HG02970 (cell line): ENCODE measurements around the gene CEP89.
"Not testable (repeated sequence)": the region's sequence is repeated elsewhere in the genome, so short reads cannot be mapped to it uniquely, and the experiment has no call there.

Experiments
- ATAC-seq: cut with Tn5 transposase; IDR thresholded peaks from one replicate; pipeline ENCODE4 v1.9.1; 2021; ENCODE audit warnings: mild to moderate bottlenecking, moderate library complexity, moderate number of reproducible peaks; ENCODE audit not compliant: unreplicated experiment, low FRiP score

The CEP89 gene

DNA sequence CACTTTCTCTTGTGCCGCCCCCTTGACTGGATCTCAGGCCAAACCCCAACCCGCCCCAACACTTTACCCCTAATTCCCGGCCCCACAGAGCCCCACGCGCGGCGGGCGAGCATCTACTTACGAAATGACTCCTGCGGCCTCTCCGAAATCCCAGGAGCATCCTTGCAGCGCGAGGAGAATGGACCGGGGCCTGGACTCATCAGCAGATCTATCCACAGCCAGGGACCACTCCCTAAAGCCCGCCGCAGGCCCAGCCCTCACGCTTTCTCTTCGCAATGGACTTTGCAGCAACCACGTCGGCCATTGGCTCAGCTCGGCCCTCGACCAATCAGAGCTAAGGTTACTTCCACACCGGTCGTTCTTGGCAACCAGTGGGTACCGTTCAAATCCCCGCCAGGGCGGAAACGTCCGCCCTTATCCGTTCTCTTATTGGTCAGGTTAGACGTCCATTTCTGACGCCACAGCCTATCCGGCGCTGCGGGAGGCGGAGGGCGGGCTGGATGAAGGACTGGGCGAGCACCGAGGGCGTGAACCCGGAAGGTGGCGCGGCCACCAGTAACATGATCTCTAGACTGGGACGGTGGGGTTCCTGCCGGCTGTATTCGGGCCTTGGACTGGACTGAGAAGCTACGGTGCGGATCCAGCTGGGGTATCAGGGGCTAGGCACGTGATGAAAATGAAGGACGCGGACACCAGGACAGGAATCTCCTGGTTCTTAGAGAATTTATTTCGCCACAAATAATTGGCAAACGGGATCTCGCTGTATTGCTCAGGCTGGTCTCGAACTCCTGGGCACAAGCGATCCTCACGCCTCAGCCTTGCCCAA lies at the start of gene CEP89, which contains the start of gene FAAP24:
Gene CEP89, minus strand, starts transcription at position 244 of the 826 bp plus-strand sequence. Its CDS starts 84 bp downstream, at position 160.
Gene FAAP24, plus strand, starts transcription at position 528 of the 826 bp plus-strand sequence. CDS start 955 bp downstream, outside the sequence.
- ATAC-seq, result peak; percentile 99

DNA sequence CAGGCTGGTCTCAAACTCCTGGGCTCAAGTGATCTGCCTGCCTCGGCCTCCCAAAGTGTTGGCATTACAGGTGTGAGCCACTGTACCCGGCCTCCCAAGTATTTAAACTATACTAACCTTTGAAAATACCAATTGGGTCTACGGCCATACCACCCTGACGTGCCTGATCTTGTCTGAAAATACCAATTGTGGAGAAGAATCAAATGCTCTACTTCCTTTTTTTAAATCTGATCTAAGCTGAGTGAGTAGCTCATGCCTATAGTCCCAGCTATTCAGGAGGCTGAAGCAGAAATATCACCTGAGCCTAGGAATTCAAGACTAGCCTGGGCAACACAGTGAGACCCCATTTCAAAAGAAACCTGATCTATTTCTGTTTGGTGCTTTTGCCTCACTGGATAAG lies 39.1 kb upstream of the CEP89 start:
- ATAC-seq, result not testable (repeated sequence)

DNA sequence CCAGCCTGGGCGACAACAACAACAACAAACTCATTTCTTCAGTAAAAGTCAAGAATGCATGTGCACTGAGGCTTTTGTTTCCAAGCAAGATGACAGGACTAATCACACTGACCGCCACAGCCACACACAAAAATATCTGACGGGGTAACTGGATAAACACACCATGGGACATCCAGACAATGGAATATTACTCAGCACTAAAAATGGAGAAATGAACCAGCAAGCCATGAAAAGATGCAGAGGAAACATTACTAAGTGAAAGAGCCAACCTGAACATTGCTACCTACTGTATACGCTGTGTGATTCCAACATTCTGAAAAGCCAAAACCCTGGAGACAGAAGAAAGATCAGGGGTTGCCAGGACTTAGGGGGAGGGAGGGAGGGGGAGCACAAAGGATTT lies 37.0 kb upstream of the CEP89 start:
- ATAC-seq, result no peak

DNA sequence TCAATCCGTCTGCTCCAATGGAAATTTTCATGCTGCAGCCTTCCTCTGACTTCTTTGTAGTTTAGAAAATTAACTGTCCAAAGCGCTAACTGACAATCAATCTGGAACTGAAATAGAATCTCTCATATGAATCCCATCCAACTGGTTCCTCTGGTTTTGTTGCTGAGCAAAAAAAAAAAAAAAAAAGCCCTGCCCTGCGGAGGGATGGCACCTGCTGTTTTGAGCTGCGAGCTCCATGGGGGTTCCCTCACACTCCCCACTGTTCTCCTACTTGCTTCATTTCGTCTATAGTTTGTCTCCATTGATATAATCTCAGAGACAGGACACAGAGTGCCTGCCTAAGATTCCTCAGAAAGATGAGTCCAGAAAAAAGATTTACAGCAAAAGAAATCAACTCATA lies 33.7 kb upstream of the CEP89 start:
- no peak for ATAC-seq

DNA sequence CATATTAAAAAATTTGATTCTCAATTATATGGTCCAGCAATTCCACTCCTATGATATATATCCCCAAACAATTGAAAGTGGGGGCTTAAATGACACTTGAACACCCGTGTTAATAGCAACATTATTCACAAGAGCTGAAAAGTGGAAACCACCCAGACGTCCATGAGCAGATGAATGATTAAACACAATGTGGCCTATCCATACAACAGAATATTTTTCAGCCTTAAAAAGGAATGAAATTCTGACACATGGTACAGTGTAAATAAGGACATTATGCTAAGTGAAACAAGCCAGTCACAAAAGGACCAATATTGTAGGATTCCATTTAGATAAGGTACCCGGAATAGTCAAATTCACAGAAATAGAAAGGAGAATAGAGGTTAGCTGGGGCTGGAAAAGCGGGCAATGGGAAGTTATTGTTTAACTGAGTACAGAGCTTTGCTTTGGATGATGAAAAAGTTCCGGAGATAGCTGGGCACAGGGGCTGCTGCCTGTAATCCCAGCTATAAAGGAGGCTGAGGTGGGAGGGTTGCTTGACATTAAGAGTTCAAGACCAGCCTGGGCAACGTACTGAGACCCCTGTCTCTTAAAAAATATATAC lies 31.8 kb upstream of the CEP89 start:
- ATAC-seq, result not testable (repeated sequence)

DNA sequence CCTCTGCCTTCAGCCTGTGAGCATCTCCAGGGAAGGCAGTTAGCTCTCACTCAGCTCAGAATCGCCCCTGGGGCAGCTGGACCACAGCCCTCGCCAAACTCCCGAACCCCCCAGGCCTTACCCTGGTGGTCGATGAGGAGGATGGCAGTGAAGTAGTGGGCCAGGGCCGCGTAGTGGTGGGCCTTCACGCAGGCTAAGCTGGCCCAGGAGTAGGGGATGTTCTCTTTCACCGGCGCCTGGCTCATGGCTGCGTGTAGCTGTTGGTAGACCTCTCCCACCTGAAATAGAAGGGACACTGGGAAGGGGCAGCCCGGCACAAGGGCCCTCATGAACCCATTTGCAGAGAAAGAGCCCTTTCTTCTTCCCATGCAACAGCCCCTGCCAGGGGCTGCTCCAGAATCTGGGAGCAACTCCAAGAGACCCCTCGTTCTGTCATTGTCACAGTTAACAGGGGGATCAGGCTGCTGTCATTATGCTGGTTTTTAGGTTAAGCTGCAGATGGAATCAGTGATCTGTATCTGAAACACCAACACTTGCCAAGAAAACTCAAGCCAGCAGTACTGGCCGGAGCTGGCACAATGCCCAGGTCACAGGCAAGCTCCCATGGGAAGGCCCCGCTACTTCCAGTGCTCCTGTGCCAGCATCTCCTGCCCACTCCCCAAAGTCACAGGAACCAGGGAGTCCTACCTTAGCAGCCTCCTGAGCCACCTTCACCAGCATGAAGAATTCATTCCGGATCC lies 30.5 kb upstream of the CEP89 start:
- not testable (repeated sequence) for ATAC-seq

DNA sequence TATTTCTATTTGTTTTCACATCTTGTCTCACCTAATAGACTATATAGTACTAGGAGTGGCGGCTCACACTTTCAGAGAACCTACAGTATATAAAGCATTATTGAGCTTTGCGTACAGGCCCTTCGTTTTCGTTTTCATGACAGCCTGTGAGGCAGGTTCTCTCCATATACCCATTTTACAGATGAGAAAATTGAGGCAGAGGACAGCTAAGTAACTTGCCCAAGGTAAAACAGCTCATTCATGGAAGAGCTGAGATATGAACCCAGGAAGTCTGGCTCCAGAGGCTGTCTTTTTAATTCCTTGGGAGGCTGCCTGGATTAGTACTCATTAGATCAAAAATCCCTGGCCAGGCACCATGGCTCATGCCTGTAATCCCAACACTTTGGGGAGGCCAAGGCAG lies 29.2 kb upstream of the CEP89 start:
- ATAC-seq, result no peak

DNA sequence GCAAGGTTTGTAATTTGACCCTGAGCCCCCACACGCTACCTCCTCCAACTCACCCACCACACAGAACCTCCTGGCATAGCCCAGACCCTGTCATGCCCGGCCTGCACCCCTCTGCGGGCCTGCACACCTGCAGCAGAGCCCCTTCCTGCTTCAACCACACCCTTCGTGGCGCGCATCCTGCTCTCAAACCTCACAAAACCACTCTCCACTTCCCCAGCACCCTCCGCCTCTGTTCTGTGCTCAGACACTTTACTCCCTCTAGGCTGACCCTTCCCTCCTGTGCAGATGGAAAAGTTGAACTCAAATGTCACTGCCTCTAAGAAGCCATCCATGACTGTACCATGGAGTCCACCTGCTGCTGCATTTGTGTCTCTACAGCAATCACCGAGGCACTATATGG lies 28.8 kb upstream of the CEP89 start:
- no peak for ATAC-seq

DNA sequence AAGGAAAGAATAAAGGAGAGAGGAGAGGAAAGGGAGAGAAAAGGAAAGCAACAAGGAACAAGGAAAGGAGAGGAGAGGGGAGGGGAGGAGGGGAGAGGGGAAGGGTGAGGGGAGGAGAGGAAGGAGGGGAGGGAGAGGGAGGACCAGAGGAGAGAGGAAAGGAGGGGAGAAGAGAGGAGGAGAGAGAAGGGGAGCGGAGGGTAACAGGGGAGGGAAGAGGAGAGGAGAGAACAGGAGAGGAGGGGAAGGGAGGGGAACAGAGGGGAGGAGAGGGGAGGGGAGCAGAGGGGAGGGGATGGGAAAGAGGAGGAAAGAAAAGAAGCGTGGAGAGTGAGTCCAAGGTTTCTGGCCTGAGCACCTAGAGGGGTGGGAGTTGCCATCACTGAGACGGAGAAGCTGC lies 27.0 kb upstream of the CEP89 start:
- no peak for ATAC-seq

DNA sequence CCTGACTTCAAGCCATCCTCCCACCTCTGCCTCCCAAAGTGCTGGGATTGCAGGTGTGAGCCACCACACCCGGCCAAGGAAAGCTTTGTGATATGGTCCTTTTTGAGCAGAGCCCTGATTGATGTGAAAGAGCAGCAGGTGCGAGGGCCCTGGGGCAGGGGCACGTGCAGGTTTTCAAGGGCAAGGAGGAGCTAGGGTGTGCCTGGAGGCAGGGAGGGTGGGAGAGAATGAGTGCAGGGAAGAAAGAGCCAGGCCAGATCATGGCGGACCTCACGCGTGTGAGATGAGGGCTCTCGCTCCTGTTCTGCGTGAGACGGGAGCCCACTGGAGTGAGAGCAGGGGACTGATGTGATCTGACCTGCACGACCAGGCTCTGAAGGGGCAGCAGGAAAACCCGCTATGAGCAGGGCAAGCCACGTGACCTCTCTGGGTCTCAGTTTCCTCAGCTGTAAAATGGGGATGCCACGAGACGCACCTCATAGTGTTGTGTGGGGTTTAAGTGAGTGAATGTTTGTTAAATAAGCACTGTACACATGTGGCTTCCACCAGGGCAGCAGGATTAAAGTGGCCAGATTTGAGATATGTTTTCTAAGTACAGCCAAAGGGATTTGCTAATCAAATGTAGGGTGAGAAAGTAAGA lies 26.1 kb upstream of the CEP89 start:
- no peak for ATAC-seq

DNA sequence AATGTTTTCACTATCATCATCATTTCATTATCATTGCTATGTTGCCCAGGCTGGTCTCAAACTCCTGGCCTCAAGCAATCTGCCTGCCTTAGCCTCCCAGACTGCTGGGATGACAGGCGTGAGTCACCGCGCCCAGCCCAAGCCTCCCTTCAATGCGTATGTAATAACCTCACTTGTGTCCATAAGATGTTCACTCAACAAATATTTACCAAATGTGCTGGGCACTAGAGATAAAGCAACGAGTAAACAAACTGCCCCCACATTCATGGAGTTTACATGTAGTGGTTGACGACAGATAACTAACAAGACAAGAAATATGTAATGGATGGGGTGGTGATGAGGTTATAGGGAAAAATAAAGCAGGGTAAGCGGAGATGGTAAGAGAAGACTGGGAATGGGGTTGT lies 25.3 kb upstream of the CEP89 start:
- not testable (repeated sequence) for ATAC-seq

DNA sequence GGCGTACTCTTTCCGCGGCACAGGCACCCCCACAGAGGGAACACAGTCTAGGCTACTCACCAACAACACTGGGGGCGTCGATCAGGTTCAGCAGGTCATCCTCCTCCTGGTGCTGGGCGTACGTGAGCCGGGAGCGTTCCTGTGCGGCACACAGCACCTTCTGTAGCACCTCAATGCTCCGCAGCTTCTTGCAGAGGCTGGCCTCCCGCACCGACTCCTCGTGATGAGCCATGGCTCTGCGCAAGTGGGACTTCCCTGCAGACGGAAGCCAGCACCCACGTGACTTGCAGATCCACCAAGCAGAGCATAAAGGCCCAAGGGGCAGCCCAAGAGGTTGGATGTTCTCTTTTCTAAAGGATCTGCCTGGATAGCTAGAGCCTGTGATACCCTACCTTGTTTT lies 24.2 kb upstream of the CEP89 start:
- not testable (repeated sequence) for ATAC-seq

DNA sequence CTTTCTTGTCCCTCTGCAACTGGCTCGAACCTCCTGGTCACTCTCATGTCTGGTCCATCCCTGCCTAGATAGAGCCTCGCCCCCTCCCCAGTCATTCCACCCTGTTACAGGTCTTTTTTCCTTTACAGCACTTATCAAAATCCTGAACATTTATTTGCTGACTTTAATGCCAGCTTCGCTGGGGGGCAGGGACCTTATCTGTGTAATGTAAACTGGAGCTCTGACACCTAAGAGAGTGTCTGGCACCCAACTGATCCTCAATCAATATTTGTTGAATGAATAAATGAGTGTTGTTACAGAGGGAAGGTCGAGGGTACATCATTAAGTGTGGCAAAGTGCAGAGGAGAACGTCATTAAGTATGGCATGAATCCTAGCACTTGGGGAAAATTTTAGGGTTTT lies 17.0 kb upstream of the CEP89 start:
- no peak for ATAC-seq

DNA sequence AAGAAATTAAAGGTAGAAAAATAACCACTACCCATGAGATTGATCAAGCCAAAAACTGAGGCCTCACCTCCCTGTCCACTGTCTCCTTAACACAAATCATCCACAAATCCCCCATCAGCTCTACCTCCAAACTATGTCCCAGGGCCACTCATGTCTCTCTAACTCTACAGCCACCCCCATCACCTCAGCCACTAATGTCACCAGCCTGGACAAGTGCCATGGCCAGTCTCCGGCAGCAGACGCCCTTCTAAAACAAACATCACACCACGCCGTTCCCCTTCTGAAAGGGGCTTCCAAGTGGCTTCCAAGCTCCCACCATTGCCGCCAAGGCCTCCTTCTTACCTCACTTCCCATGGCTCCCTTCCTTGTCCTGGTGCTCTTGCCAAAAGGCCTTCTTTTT lies 16.5 kb upstream of the CEP89 start:
- ATAC-seq, result not testable (repeated sequence)

DNA sequence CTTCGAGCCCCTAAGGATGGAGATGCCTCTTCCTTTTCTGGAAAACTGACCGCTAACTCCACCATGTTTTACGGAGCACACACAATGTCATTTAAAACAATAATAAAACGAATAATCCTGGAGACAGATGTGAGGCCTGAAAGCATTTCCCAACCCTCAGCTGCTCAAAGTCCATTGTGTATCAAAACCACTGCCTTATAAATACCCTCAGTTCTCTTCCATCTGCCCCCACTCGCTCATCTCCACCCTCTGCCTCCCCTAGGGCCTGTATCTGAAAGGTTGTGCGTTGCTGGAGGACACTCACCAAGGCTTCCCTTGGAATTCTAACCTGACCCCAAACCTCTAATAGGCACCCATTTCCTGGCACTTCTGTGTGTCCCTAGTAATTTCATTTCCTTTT lies 10.7 kb upstream of the CEP89 start:
- not testable (repeated sequence) for ATAC-seq

DNA sequence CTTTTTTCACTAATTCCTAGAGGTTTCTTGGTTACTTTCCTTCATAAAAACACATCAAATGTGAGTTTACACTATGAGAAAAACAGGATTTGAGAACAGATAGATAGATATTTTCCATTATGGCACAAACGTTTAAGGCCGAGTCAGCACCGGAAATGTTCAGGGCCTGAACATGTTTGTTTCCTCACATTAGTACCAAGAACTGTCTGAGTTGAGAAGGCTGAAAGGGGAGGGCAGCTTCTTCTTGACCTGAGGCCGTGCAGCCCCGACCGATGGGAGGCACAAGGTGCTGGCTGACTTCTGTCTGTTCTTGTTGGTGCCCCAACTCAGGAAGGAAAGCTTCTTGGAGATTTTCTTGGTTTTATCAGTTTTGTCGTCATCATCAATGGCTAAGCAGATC lies 8.0 kb upstream of the CEP89 start:
- ATAC-seq, result not testable (repeated sequence)

DNA sequence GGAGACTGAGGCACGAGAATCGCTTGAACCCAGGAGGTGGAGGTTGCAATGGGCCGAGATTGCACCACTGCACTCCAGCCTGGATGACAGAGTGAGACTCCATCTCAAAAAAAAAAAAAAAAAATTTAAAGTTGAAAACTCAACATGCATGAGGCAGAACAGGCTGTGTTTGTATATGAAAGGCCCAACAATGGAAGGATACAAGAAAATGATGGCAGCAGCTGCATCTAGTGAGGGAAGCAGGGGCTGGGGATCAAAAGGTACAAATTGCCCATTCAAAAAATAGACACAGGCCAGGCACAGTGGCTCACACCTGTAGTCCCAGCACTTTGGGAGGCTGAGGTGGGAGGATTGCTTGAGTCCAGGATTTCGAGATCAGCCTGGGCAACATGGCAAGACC lies 6.1 kb upstream of the CEP89 start:
- ATAC-seq, result not testable (repeated sequence)

DNA sequence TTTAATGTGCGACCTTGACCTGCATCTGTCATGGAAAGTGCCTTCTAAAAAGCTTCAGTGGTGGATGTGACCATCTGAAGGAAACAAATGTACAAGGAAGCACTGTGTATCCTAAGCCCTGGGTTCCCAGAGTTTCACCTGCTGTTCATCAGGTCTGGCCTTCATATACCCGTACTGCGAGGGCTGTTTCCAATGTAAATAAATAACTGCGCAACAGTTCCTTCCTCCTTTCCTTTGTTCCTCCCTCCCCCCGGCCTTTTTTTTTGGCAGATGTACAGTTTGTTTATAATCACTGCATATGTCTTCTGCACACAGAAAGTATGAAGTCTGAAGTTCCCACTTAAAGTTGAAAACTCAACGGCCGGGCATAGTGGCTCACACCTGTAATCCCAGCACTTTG lies 5.5 kb upstream of the CEP89 start:
- ATAC-seq, result no peak

DNA sequence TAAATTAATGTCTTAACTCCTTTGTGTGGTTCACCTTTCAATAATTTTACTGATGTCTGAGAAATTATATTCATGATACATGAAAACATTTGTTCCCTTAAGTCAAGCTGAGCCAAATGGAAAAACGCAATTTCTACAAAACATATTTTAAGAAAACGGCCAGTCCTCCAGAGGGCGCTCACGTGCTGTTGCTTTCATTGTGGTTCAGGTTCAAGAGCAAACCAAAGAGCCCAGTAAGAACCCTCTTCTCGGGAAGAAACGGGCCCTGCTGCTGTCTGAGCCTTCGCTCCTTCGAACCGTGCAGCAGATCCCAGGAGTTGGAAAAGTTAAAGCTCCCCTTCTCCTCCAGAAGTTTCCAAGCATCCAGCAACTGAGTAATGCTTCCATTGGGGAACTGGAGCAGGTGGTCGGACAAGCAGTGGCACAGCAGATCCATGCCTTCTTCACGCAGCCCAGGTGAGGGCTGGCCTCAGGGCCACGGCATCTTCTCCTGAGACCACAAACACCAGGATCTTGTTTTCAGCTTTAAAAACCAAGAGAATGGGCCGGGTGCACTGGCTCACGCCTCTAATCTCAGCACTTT lies 4.6 kb upstream of the CEP89 start:
- ATAC-seq, result no peak

DNA sequence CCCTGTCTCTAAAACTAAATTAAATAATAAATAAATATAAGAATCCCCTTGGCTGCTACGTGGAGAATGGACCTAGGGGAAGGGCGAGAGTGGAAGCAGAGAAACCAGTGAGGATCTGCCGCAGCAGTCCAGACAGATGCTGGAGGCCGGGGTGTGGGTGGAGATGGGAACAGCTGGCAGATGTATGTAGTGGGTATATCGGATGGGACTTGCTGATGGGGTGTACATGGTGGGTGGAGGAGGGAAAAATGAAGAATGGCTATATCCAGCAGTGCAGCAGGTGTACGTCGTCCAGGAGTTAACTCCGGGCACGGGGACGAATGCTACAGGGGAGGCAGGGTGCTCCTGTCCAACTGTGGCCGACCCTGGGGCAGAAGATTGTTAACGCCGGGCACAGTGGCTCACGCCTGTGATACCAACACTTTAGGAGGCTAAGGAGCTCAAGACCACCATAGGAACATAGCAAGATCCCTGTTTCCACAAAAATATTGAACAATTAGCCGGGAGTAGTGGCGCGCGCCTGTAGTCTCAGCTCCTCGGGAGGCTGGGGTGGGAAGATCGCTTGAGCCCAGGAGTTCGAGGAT lies 654 bp downstream of the CEP89 start:
- ATAC-seq, result no peak
